OCI-LY1 (cell line): ENCODE results near the gene ATP8A2.

Source experiments
- H2AFZ ChIP-seq: fragments of 200-600 bp; sonication (generic), shearing (Covaris generic); 2 replicates; pipeline ENCODE4 v1.6.0; 2014; ENCODE audit warnings: antibody characterized with exemption, mild to moderate bottlenecking, low read length
- H3F3A ChIP-seq: fragments of 200-600 bp; sonication (generic), shearing (Covaris generic); 2 replicates; pipeline ENCODE4 v1.6.0; 2014; ENCODE audit warnings: mild to moderate bottlenecking, antibody characterized with exemption, low read length, moderate library complexity; ENCODE audit not compliant: insufficient read depth
- H3K27ac ChIP-seq: fragments of 200-600 bp; sonication (generic); 2 replicates; pipeline ENCODE4 v1.5.1; 2014; ENCODE audit warnings: low read length, mixed run types, mild to moderate bottlenecking, low read depth; ENCODE audit not compliant: poor library complexity, severe bottlenecking
- H3K27me3 ChIP-seq: fragments of 200-600 bp; sonication (generic); 2 replicates; pipeline ENCODE4 v1.6.0; 2014; ENCODE audit warnings: antibody characterized with exemption, mild to moderate bottlenecking, low read length, moderate library complexity; ENCODE audit not compliant: insufficient read depth
- H3K36me3 ChIP-seq: fragments of 200-600 bp; sonication (generic); 2 replicates; pipeline ENCODE4 v1.6.1; 2014; ENCODE audit warnings: mild to moderate bottlenecking, antibody characterized with exemption, low read length, moderate library complexity, mixed read lengths; ENCODE audit not compliant: insufficient read depth
- H3K4me1 ChIP-seq: fragments of 200-600 bp; sonication (generic); 2 replicates; pipeline ENCODE4 v1.5.1; 2014; ENCODE audit warnings: mild to moderate bottlenecking, low read length, moderate library complexity; ENCODE audit not compliant: insufficient read depth, severe bottlenecking
- H3K4me2 ChIP-seq: fragments of 200-600 bp; sonication (generic), shearing (Covaris generic); 2 replicates; pipeline ENCODE4 v1.6.1; 2014; ENCODE audit warnings: low read length
- H3K4me3 ChIP-seq: fragments of 200-600 bp; sonication (generic); 2 replicates; pipeline ENCODE4 v1.5.1; 2014; ENCODE audit warnings: low read length, low read depth, mild to moderate bottlenecking, mixed read lengths; ENCODE audit not compliant: poor library complexity, severe bottlenecking
- H3K79me2 ChIP-seq: fragments of 200-600 bp; shearing (Covaris generic); 2 replicates; pipeline ENCODE4 v1.6.1; 2016; ENCODE audit warnings: mixed run types, low read length, mixed read lengths; ENCODE audit not compliant: insufficient read depth
- H3K9ac ChIP-seq: fragments of 200-600 bp; sonication (generic), shearing (Covaris generic); 2 replicates; pipeline ENCODE4 v1.6.1; 2014; ENCODE audit warnings: mild to moderate bottlenecking, low read length, mixed read lengths
- H3K9me2 ChIP-seq: fragments of 200-600 bp; sonication (generic), shearing (Covaris generic); 2 replicates; pipeline ENCODE4 v1.6.1; 2014; ENCODE audit warnings: low read depth, mild to moderate bottlenecking, low read length, mixed read lengths
- H3K9me3 ChIP-seq: fragments of 200-600 bp; shearing (Covaris generic); 2 replicates; pipeline ENCODE4 v1.6.1; 2014; ENCODE audit warnings: low read length, mixed read lengths
- H4K20me1 ChIP-seq: fragments of 200-600 bp; sonication (generic), shearing (Covaris generic); 2 replicates; pipeline ENCODE4 v1.6.0; 2016; ENCODE audit warnings: mild to moderate bottlenecking, low read length; ENCODE audit not compliant: insufficient read depth
- CTCF ChIP-seq: fragments of 200-600 bp; sonication (generic), shearing (Covaris generic); IDR thresholded peaks from 2 replicates; pipeline ENCODE4 v1.5.1; 2017; ENCODE audit warnings: mild to moderate bottlenecking, antibody characterized with exemption, low read length, moderate library complexity, mixed read lengths
- EZH2 ChIP-seq: fragments of 200-600 bp; sonication (generic), shearing (Covaris generic); IDR thresholded peaks from 2 replicates; pipeline ENCODE4 v1.8.0; 2017; ENCODE audit warnings: borderline replicate concordance, mixed run types, mild to moderate bottlenecking, antibody characterized with exemption, low read length, moderate library complexity, mixed read lengths

ATP8A2 gene

GRCh38 chr13:25971459-25972145 is 599.8 kb downstream of the ATP8A2 start:
- H3K9ac ChIP-seq, result no peak overlapping the region
- no peak overlapping the region for H3K4me2 ChIP-seq
- TF ChIP-seq CTCF (no peak), EZH2 (no peak)
- H3K9me2 ChIP-seq, result no peaks in the 10 kb centered on the region
- H4K20me1 ChIP-seq, result no peaks in the 10 kb centered on the region
- no peaks in the 10 kb centered on the region for H3K4me1 ChIP-seq
- no peaks in the 10 kb centered on the region for H3F3A ChIP-seq
- no peak overlapping the region for H3K27ac ChIP-seq
- H3K4me3 ChIP-seq, result no peak overlapping the region
- H2AFZ ChIP-seq, result no peak overlapping the region
- no peaks in the 10 kb centered on the region for H3K27me3 ChIP-seq
- no peaks in the 10 kb centered on the region for H3K36me3 ChIP-seq
- H3K9me3 ChIP-seq, result no peaks in the 10 kb centered on the region
- no peaks in the 10 kb centered on the region for H3K79me2 ChIP-seq

DNA sequence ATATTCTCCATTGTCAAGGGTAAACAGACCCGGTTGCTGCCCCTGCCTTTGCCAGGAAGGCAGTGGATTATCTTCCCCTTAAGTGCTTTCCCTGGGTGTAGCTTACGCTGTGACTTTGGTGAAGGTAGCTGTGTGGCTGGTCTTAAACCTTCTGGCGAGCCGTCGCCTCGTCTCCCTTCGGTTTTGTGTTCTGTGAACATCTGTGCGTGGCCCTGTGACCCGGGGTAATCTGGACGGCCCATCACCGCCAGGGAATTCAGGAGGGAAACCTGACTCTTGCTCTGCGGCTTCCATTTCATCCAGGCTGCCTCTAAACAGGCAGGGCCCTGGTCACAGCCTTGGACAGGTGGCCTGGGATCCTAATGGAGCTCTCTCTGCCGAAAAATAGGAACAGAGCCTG is 601.3 kb downstream of the ATP8A2 start:
- Histone ChIP-seq H3K4me3 (no peak overlapping the region), H3K36me3 (no peaks in the 10 kb centered on the region), H3K9me2 (no peaks in the 10 kb centered on the region), H3K79me2 (no peaks in the 10 kb centered on the region), H3F3A (no peaks in the 10 kb centered on the region), H3K27ac (no peak overlapping the region), H3K9me3 (no peaks in the 10 kb centered on the region), H3K4me2 (no peak overlapping the region), H3K4me1 (no peaks in the 10 kb centered on the region), H2AFZ (no peak overlapping the region), H4K20me1 (no peaks in the 10 kb centered on the region), H3K27me3 (no peaks in the 10 kb centered on the region), H3K9ac (no peak overlapping the region)
- TF ChIP-seq EZH2 (no peak), CTCF (no peak)

DNA sequence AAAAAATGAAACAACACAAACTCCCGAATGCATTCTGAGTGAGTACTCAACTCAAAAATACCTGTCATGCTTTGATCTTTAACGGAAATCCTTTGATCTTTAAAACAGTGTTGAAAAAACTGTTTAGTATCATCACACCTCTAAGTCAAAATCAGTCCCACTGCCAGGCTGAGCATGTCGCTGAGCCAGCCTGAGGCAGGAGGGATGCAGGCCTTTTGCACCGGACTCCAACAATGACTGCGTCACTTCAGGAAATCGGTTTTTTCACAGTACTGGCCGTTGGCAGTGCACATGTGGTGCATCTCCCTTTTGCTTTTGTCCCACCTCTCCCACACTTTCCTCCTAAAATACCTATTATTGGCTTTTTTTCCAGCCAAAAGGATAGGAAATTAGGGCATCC is 601.8 kb downstream of the ATP8A2 start:
- H3K4me1 ChIP-seq, result no peaks in the 10 kb centered on the region
- H3K4me2 ChIP-seq, result no peak overlapping the region
- H3K4me3 ChIP-seq, result no peak overlapping the region
- H3F3A ChIP-seq, result no peaks in the 10 kb centered on the region
- H3K9me2 ChIP-seq, result no peaks in the 10 kb centered on the region
- no peaks in the 10 kb centered on the region for H3K36me3 ChIP-seq
- no peaks in the 10 kb centered on the region for H3K9me3 ChIP-seq
- no peak overlapping the region for H3K27ac ChIP-seq
- no peaks in the 10 kb centered on the region for H3K79me2 ChIP-seq
- no peaks in the 10 kb centered on the region for H3K27me3 ChIP-seq
- no peaks in the 10 kb centered on the region for H4K20me1 ChIP-seq
- H2AFZ ChIP-seq, result no peak overlapping the region
- H3K9ac ChIP-seq, result no peak overlapping the region
- no peak for TF ChIP-seq CTCF
